Body of pancreas (tissue), 4 donors: ENCODE measurements around the gene IQSEC1. TPM values are rescaled to one million over a fixed set of nuclear protein-coding genes. Genes with fewer than 3 reads are reported as not detected.

Experiments
- ATAC-seq: fragments of 150-250 bp; one replicate; pipeline ENCODE4 v1.9.1; 2016
- DNase-seq, 4 donors: peaks; one replicate each; pipeline ENCODE4 v3.0.0-alpha.2; 2019
- H3K27ac ChIP-seq, 4 donors: fragments of 200-600 bp; sonication (generic); 1 replicate in 3 of 4; 2 replicates in 1 of 4; pipeline versions ENCODE4 v1.5.1 to v1.6.1; 2016 to 2019; ENCODE audit warnings: mild to moderate bottlenecking in 1 of 4, mixed read lengths in 1 of 4, moderate library complexity in 1 of 4
- H3K27me3 ChIP-seq, 2 donors: fragments of 200-600 bp; sonication (generic); one replicate each; pipeline ENCODE4 v1.6.0; 2016; ENCODE audit warnings: mild to moderate bottlenecking in 1 of 2
- H3K36me3 ChIP-seq, 2 donors: fragments of 200-600 bp; sonication (generic); replicated peaks in 1 of 2; 2 replicates each; pipeline ENCODE4 v1.5.1; 2016; ENCODE audit warnings: low read depth in 2 of 2; ENCODE audit not compliant: insufficient read depth in 1 of 2
- H3K4me1 ChIP-seq: fragments of 200-600 bp; sonication (generic); one replicate; pipeline ENCODE4 v1.6.0; 2016
- H3K4me3 ChIP-seq, 2 donors: fragments of 200-600 bp; sonication (generic); 1 replicate in 1 of 2; 2 replicates in 1 of 2; pipeline ENCODE4 v1.5.1; 2016 to 2019
- H3K9me3 ChIP-seq, 3 donors: fragments of 200-600 bp; sonication (generic); 1 replicate in 2 of 3; 2 replicates in 1 of 3; pipeline ENCODE4 v1.5.1; 2016
- CTCF ChIP-seq, 7 experiments: fragments of 450-650 bp in 4 of 7; fragments of 200-600 bp in 3 of 7; sonication (generic) in 3 of 7; IDR thresholded peaks; one replicate each; pipeline ENCODE4 v1.5.1; 2016 to 2019; ENCODE audit warnings: antibody characterized with exemption in 7 of 7
- POLR2A ChIP-seq, 3 donors: fragments of 450-650 bp; IDR thresholded peaks; one replicate each; pipeline ENCODE4 v1.6.1; 2016; ENCODE audit warnings: antibody characterized with exemption in 3 of 3, mild to moderate bottlenecking in 2 of 3
- WGBS, 2 donors: methylation state at CpG; one replicate each; pipeline ENCODE4 v1.1.5; 2017; 5-methylcytosine and 5-hydroxymethylcytosine counted together
- intact Hi-C: fragments of 100-400 bp; cut with DNase I; formaldehyde crosslinking; loops from one replicate; pipeline ENCODE4 v1.15.1; 2023
- total RNA-seq, 2 donors: library from RNA; depleted of rRNA; stranded (reverse); fragments of >200 nt; gene quantifications; one replicate each; pipeline ENCODE4 v1.1.0, GENCODE V29; 2016

Gene IQSEC1
- total RNA-seq, 2 donors from 2014 or later = 29.6 to 42.2 TPM

DNA sequence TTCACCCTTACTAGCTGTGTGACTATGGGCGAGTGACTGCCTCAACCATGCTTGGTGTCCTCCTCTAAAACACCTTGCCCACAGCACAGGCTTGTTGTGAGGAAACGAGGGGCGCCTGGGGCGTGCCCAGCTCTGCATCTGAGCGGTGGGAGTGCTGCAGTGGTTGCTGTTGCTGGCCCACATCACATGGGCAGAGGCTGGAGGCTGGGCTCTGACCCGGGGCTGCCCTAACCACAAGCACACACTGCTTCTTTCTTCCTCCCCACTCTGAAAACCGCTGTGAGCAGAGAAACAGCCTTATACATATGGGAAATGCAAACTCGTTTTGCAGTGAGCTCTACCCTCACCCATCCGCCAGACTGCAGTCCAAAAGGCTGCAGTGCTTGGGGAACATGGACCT lies 157.1 kb downstream of the IQSEC1 start:
- WGBS, 2 donors = 74 to 75% methylated on average over 6 to 9 of the region's 9 CpGs
- no peak for TF ChIP-seq CTCF (IDR thresholded peaks at IDR 0.05)

GRCh38 chr3:12914088-12914487 lies 159.1 kb downstream of the IQSEC1 start:
- WGBS, 2 donors = 94 to 100% methylated on average over 1 to 7 of the region's 7 CpGs

More for the DNA sequence above, 157.1 kb downstream of the IQSEC1 start:
- H3K4me3 ChIP-seq = no peak overlapping the region
- H3K27me3 ChIP-seq = no peaks in the 10 kb centered on the region
- H3K27ac ChIP-seq = no peak overlapping the region
- no peaks in the 10 kb centered on the region for H3K4me1 ChIP-seq
- DNase-seq (no peak), ATAC-seq (no peak)
- peaks cover 0 to 12% of the 10 kb centered on the region in 2 donors for H3K36me3 ChIP-seq
- intact Hi-C loops = no loop called here
- no peaks in the 10 kb centered on the region for H3K9me3 ChIP-seq

DNA sequence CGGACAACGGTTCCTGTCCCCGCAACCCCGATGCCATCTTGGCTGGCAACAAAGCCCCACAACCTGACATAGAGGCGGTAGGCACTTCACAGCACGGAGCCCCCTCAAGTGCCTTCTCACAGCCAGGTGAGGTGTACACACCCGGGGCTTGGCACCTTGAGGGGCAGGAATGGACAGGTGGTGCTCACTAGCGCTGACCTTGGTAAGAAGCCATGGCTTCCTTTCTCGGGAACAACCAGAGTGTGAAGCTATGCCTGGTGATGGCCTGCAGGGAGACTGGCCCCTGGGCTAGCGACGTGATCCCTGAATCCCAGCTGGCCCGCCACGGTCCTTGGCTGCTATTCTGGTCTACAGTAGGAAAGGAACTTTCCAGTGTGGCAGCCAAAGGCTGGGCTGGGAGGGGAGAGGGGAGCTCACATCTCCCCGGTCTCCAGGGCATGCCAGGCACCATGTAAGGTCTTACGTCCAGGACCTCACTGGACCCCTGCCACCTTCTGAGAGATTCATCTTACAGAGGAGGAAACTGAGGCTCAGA lies 161.3 kb downstream of the IQSEC1 start:
- DNase-seq = no peak
- intact Hi-C loops = no loop called here
- peaks cover 0 to 23% of the 10 kb centered on the region in 2 donors for H3K36me3 ChIP-seq
- ATAC-seq = no peak
- no peaks in the 10 kb centered on the region for H3K4me1 ChIP-seq
- H3K9me3 ChIP-seq = no peaks in the 10 kb centered on the region
- no peaks in the 10 kb centered on the region for H3K27me3 ChIP-seq
- TF ChIP-seq CTCF (IDR thresholded peaks at IDR 0.05) = no peak
- TF ChIP-seq POLR2A (IDR thresholded peaks at IDR 0.05) = no peak
- H3K4me3 ChIP-seq = no peak overlapping the region
- WGBS, 2 donors = 83 to 91% methylated on average over 6 to 15 of the region's 15 CpGs
- no peak overlapping the region for H3K27ac ChIP-seq

More at GRCh38 chr3:12914088-12914487, 159.1 kb downstream of the IQSEC1 start:
- H3K27me3 ChIP-seq = no peaks in the 10 kb centered on the region
- H3K4me1 ChIP-seq = no peaks in the 10 kb centered on the region
- H3K9me3 ChIP-seq = no peaks in the 10 kb centered on the region
- H3K4me3 ChIP-seq = no peak overlapping the region
- no peak overlapping the region for H3K27ac ChIP-seq
- intact Hi-C loops = no loop called here
- ATAC-seq = no peak
- TF ChIP-seq CTCF (IDR thresholded peaks at IDR 0.05) = no peak
- TF ChIP-seq POLR2A (IDR thresholded peaks at IDR 0.05) = no peak
- DNase-seq = no peak
- H3K36me3 ChIP-seq = peaks cover 0 to 14% of the 10 kb centered on the region in 2 donors

- ATAC-seq = no peak
- H3K4me1 ChIP-seq = no peaks in the 10 kb centered on the region
- no peak for DNase-seq
- no peaks in the 10 kb centered on the region for H3K9me3 ChIP-seq
- H3K27me3 ChIP-seq = no peaks in the 10 kb centered on the region
- intact Hi-C loops = no loop called here
- no peak overlapping the region for H3K27ac ChIP-seq
- H3K4me3 ChIP-seq = no peak overlapping the region
- 93 to 96% methylated on average over 6 to 8 of the region's 8 CpGs for WGBS, 2 donors
- peaks cover 0 to 28% of the 10 kb centered on the region in 2 donors for H3K36me3 ChIP-seq
- TF ChIP-seq CTCF (IDR thresholded peaks at IDR 0.05) = no peak
These were observed 162.7 kb downstream of the IQSEC1 start for GRCh38 chr3:12910356-12911099.

GRCh38 chr3:12909710-12910109 lies 163.5 kb downstream of the IQSEC1 start:
- Histone ChIP-seq H3K4me3 (no peak overlapping the region), H3K4me1 (no peaks in the 10 kb centered on the region), H3K36me3 (peaks cover 0 to 32% of the 10 kb centered on the region in 2 donors), H3K9me3 (no peaks in the 10 kb centered on the region), H3K27me3 (no peaks in the 10 kb centered on the region), H3K27ac (no peak overlapping the region)
- intact Hi-C loops = no loop called here
- ATAC-seq (no peak), DNase-seq (no peak)
- TF ChIP-seq POLR2A (IDR thresholded peaks at IDR 0.05) (no peak), CTCF (IDR thresholded peaks at IDR 0.05) (no peak)
- 83 to 86% methylated on average over 1 to 5 of the region's 7 CpGs for WGBS, 2 donors
